Left forelimb (tissue), 1 donor: Measurements from ENCODE around the gene SMAGP.
A peak's percentile ranks its signal among the peaks of the same experiment; 100 is the strongest.
"Not testable (repeated sequence)": the region's sequence is repeated elsewhere in the genome, so short reads cannot be mapped to it uniquely, and the experiment has no call there.

Experiments
- DNase-seq: peaks from one replicate; pipeline ENCODE4 v3.0.0-alpha.2; 2018; ENCODE audit warnings: low spot score

Gene SMAGP

GRCh38 chr12:51264297-51264696 is 5.9 kb downstream of the SMAGP start:
- DNase-seq, result no peak

- DNase-seq, result no peak
These were observed 6.9 kb downstream of the SMAGP start for GRCh38 chr12:51263341-51263740.

- no peak for DNase-seq
These were observed 7.4 kb downstream of the SMAGP start for GRCh38 chr12:51262758-51263177.

GRCh38 chr12:51259600-51259999 is 10.6 kb downstream of the SMAGP start:
- DNase-seq, result not testable (repeated sequence)

- no peak for DNase-seq
These were observed 15.7 kb downstream of the SMAGP start for GRCh38 chr12:51254536-51254935.

GRCh38 chr12:51253276-51253675 is 16.9 kb downstream of the SMAGP start:
- DNase-seq, result no peak

- DNase-seq, result no peak
These were observed 22.6 kb downstream of the SMAGP start for GRCh38 chr12:51247523-51248206.

GRCh38 chr12:51246254-51246853 is 23.9 kb downstream of the SMAGP start:
- no peak for DNase-seq

- no peak for DNase-seq
These were observed 24.6 kb downstream of the SMAGP start for GRCh38 chr12:51245476-51246253.

- DNase-seq, result no peak
These were observed 25.9 kb downstream of the SMAGP start for GRCh38 chr12:51244269-51244668.

GRCh38 chr12:51242876-51243275 is 27.3 kb downstream of the SMAGP start:
- no peak for DNase-seq

- DNase-seq, result no peak
These were observed 28.1 kb downstream of the SMAGP start for GRCh38 chr12:51242120-51242519.

- DNase-seq, result no peak
These were observed 29.2 kb downstream of the SMAGP start for GRCh38 chr12:51240971-51241370.

GRCh38 chr12:51238510-51239334 is 31.5 kb downstream of the SMAGP start, which contains the start of gene DAZAP2:
Gene DAZAP2, plus strand, starts transcription at chr12:51238826. Its CDS starts 82 bp downstream, at chr12:51238908.
- DNase-seq, result peak; percentile 94

- no peak for DNase-seq
These were observed 32.1 kb downstream of the SMAGP start for GRCh38 chr12:51238037-51238509.

- no peak for DNase-seq
These were observed 35.7 kb downstream of the SMAGP start for GRCh38 chr12:51234530-51234929.

- DNase-seq, result no peak
These were observed 37.6 kb downstream of the SMAGP start for GRCh38 chr12:51232642-51233041.

GRCh38 chr12:51229116-51229809 is 41.0 kb downstream of the SMAGP start:
- no peak for DNase-seq

- no peak for DNase-seq
These were observed 42.3 kb downstream of the SMAGP start for GRCh38 chr12:51227962-51228361.

GRCh38 chr12:51227112-51227511 is 43.1 kb downstream of the SMAGP start:
- DNase-seq, result not testable (repeated sequence)

GRCh38 chr12:51225771-51226170 is 44.4 kb downstream of the SMAGP start:
- DNase-seq, result no peak
